GM18502 (cell line): ENCODE measurements around the gene ZNF362.

Experiments
- ATAC-seq: cut with Tn5 transposase; IDR thresholded peaks from one replicate; pipeline ENCODE4 v1.9.1; 2021; ENCODE audit warnings: mild to moderate bottlenecking; ENCODE audit not compliant: unreplicated experiment, poor library complexity

ZNF362 gene

DNA sequence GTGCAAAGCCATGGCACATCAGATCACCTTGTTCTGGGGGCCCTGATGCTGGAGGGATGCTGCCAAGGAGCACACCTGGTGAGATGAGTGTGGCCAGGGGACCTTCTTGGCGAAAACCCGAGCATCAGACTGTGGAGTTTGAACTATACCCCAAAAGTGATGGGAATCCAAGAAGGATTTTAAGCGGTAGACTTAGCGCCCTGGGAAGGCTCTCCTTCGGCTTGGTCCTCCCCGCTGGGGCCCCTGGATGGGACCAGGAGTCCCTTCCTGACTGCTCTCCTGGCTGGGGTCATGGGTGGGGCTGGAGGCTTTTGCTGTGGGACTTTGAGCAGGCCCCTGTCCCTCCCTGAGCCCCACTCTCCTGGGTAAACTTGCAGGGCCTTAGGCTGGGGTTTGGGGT lies 10.5 kb downstream of the ZNF362 start:
- ATAC-seq, result no peak

DNA sequence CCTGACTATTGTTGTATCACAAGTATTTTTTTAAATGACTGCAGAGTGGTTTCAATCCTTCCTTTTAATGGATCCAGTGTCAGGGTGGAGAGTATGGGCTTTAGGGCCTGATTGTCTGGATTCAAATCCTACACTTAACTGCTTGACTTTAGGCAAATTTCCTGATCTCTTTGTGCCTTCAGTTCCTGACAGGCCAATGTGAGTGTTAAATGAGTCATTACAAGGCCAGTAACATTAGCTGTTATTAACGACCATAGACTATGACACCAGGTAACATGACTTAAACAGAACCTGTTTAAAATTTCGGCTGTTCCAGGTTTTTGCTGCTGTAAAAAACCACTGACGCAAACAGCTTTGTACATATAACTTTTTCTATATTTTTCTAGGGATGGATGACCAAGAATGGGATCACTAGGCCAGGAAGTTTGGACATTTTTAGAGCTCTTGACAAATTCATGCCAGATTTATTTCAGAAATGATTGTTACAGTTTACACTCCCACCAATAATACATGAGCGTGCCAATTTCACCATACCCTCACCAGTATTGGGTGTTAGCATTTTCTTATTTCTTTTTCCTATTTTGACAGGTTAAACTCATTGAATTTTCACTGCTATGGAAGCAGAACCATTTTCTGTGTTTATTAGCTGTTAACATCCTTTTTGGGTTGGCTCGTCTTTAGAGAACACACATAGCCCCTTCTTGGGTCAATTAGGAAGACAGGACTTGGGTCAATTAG lies 11.3 kb downstream of the ZNF362 start:
- no peak for ATAC-seq

DNA sequence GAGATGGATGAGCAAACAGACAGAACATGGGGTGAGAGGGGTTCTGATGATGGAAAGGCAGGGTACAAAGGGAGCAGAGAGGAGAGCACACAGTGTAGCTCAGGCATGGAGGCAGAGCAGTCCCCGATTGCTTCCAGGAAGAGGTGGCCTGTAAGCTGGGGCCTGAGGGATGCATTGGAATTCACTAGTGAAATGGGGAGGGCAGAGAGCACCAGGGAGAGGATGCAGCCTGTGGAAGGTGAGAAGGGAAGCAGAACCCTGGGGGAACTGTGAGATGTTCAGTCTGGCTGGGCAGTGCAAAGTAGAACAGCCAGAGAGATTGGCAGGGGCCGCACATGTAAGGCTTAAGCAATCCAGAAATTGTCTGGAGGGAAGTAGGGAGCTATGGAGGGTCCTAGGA lies 12.2 kb downstream of the ZNF362 start:
- ATAC-seq, result no peak

DNA sequence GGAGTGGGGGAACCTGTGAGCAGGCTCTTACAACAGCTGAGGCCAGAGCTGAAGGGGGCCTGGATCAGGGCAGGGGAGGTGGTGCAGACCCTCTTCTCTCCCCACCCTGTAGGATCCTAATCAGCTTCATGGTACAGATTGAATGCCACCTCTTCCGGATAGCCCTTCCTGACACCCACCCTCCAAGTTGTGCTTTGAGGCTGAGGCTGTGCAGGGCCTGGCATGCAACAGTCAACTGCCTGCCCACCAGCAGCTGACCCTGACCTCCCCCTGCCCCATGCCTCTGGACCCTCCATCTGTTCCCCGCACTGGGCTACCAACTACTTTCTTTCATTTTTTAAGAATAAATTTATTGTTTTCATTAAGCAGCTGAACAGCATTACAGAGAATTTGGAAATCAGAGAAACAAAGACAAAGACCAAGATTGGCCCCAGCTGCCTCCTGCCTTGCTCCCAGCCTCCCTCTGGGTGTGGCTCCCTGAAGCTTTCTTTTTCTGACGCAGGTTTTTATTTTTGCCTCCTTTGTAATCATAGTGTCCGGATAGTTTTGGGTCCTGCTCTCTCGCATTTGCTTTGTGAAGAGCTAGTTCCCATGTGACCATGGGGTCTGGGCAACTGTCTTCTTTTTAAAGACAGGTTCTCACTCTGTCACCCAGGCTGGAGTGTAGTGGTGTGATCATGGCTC lies 12.8 kb downstream of the ZNF362 start:
- ATAC-seq, result no peak

DNA sequence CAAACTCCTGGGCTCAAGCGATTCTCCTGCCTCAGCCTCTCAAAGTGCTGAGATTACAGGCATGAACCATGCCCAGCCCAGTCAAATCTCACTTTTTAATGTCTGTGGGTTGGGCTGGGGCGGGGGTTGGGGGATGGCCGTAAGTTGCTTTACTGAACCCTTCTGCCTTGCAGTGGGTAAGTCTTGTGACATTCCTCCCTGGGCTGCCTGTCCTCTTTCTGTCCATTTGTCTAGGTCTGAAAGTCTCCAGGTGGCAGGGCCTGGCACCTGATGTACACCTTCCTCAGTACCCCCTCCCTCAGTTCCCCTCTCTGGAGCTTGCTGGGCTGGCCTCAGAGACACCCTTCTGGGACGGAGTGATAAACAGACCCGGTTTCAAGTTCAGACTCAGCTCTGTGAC lies 13.3 kb downstream of the ZNF362 start:
- no peak for ATAC-seq

DNA sequence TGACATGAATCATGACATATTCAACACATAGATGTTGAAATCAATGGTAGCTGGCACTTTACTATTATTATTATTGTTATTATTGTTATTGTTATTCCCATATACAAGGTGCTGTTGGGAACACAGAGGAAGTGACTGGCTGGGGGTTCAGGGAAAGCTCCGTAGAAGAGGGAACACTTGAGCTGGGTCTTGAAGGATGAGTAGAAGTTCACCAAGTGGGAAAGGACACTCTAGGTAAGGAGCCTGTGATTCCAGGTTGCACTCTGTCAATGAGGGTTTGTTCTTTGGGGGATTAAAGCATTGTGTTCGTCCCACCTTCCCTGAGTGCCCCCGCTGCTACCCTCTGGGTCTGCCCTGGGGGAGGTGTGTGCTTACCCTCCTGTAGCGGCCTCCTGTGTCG lies 14.1 kb downstream of the ZNF362 start:
- ATAC-seq, result no peak

DNA sequence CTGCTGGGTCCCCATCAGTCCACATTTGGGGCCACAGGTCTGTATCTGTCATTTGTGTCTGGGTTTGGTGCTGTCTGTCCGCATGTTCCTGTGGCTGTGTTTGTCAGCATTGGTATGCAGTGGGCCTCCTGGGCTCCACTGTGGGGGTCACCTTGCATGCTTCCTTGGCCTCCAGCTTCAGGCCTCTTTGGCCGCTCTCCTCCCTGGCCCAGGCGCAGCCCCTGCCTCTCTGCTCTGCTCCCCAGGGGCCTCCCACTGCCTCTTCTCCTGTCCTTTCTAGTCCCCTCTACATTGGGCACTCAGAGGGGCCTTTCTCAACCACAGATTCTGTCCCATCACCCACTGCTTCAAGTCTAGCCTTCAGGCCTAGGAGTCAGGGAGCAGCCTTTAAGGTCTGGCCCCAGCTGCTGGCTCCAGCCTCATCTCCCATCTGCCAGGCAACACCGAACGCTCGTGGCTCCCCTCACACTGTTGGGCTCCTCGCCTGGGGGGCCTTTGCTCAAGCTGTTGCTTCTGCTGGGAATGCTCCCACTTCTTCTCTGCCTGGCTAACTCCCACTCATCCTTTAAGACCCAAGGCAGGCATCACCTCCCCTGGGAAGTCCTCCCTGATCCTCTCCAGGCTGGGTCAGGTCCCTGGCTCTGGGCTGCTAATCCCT lies 14.6 kb downstream of the ZNF362 start:
- ATAC-seq, result no peak

DNA sequence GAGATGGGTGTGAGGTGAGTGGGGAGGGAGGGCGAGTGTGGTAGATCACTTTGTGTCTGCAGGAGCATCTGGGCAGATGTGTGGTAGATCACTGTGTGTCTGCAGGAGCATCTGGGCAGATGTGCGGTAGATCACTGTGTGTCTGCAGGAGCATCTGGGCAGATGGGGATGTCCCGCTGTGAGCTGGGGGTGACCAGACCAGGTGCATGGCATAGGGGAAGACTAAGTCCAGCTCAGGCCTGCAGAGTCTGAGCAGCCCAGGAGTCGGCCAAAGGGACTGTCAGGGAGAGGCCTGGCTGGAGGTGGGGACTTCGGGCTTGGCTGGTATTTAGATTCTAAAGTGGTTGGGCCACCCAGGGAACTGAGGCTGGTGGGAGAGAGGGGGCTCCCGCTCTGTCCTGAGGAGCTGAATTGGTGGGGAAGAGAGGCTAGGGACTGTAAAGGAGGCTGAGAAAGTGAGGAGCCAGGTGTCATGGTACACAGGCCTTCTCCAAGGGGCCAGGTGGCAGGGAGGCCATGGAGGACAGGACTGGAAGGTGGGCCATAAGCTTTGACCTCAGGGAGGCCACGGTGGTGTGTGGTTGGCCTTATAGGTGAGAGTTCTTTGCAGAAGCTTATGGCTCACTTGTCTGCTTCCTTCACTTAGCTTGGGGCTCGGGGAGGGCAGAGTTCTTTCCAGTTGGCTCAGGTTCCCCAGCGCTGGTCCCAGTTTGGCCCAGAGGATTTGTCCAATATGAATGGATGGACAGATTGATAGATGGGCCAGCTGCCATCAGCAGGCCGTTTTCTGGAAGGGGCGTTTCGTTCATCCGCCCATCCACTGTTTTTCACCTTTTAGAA lies 15.6 kb downstream of the ZNF362 start:
- ATAC-seq, result no peak

DNA sequence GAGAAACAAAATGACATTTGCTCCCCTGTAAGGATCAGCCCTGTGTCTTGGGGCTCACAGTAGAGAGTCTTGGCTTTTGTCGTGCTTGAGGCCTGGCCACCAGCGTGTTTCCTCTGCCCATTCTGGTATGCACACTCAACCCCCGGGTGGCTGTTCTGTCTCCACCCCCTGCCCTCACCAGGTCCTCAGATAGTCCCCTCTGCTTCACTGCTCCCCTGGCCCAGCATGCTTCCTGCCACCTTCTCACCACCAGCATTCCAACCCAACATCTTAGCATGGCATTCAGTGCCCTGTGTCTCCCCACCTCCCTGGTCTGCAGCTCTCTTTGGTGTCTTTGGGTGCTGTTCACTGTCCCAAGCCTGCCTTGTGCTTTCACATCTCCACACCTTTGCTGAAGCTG lies 16.2 kb downstream of the ZNF362 start:
- ATAC-seq, result no peak

DNA sequence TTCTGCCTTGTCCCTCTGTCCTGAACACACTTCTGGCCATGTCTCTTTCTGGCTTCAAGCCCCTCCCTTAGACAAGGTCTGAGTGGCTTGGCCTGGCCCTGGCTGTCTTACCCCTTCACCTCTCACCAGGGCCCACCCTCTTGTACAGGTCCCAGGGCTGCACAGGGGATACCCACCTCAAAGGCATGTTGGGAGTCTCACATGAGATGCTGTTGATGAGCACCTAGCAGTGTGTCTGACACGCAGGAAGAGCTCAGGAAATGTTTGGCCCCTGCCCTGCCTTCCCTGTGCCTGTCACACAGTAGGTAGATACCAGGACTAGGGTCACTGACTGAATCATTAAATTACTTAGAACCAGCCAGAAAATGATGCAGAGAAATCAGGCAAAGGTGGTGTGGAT lies 16.6 kb downstream of the ZNF362 start:
- ATAC-seq, result no peak

DNA sequence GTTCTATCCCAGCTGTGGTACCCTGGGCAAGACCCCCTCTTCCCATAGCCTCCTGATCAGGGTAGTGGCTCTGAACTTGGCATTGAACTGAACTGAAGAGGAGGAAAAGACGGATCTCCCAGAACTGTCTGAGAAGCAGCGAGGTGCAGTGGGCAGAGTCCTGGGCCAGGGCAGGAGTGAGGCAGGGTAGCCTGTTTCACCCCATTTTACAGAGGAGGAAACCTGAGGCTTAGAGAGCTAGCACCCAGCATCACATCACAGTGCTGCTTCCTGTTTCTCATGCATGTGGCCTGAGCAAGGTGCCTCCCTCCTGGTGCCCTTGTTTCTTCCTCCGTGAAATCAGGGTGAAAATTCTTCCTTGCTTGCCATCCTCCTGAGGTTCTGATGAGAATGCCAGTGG lies 17.1 kb downstream of the ZNF362 start:
- no peak for ATAC-seq

DNA sequence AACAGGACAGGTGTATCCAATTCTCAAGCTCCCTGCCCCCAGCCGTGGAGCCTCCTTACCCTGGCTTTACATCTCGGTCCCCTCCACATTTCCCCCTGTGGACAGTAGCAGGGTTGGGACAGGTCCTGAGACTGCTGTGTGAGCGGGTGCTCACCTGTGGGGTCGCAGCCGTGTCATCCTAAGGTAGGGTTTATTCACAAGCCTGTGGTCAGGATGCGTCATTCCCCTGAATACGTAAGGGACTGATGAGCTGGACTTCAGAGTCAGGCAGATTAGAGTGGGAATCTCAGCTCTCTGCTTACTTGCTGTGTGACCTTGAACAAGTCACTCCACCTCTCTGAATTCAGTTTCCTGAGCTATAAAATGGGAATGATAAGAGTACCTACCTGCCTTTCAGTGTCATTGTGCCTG lies 17.7 kb downstream of the ZNF362 start:
- no peak for ATAC-seq

DNA sequence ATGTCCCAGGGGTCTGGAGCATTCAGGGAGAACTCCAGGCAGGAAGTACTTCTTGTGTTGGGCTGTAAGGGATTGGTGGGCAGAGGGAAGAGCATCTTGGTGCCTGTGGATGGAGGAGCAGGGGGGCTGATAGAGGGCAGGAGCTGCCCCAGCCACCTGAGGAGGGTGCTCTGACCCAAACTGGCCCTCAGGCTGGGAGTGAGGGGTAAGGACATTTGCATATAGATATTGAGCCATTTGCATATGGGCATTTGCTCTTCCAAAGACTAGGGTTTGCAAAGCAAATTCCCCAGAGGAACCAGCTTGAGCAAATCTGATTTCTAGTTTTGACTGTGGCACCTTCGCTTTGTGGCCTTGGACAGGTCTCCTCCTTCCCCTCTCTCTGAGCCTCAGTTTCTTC lies 18.2 kb downstream of the ZNF362 start:
- ATAC-seq, result no peak

DNA sequence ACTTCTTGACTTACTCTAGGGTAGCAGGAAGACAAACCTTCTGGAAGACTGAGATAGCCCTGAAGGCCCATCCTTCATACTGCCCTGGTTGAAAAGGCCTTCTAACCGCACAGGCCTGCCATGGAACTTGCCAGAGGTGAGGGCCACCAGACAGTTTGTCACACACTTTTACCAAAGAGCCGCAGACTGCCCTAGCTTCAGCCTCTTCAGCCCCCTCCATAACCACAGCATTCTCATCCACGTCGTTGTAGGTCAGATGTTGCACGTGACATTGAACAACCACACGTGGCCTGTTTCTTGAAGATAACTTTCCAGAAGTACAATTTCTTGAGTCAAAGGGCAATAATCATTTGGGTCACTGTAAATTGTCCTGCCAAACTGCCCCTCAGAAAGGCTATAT lies 18.9 kb downstream of the ZNF362 start:
- ATAC-seq, result no peak

DNA sequence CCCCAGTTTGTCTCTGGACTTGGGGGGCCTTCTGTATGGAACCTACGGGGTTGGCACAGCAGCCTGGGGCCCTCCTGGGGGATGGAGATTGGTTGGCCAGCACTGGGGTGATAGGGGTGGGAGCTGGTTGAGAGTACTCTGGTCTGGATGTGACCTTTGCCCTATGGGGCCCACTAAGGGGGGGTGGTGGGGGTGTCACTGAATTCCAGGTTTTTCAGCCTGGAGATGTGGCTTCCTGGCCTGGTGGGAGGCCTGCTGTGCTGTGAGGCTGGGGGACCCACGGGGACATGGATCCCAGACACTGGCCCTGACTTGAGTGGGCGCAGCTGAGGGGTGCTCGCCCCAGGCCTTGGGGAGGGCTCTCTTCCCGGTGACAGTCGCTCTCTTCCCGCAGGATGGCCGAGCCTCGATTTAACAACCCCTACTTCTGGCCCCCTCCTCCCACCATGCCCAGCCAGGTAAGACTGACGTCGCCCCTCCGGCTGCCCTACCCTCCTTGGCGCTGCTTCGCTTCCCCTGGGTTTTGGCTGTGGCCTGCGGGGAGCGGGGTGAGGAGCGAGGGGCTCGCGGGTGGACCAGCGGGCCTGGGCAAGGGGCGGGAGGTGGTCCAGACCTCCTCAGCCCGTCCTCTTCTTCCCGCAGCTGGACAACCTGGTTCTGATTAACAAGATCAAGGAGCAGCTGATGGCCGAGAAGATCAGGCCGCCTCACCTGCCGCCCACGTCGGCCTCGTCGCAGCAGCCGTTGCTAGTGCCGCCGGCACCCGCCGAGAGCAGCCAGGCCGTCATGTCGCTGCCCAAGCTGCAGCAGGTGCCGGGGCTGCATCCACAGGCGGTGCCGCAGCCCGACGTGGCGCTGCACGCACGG lies 19.6 kb downstream of the ZNF362 start:
- no peak for ATAC-seq

DNA sequence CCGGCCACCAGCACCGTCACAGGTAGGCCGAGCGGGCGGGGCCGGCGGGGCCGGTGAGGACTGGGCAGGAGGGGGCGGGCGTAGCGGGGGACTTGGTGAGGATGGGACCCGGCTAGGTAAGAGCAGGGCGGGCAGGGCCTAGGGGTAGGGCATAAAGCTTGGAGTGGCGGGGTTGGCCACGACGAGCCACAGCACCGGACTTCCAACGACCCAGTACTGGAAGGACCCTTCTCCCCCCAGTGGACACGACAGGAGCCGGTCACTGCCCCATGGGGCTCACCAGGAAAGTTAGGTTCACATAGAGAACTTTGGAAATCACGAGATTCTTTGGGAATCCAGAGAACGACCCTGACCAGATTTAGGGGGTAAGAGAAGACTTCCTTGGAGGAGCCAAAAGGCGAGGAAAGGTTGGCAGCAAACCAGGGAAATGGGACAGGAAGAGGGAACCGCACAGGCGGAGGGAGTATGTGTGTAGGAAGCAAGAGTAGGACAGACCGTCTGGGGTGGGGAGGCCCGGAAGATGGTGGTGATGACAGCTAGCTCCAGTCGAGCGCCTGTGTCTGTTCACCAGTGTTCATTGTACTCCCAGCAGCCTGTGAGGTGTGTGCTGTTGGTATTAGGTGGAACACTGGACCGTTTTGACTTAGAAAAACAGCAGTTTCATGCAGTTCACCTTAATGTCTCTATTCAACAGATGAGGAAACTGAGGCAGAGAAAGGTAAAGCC lies 20.4 kb downstream of the ZNF362 start:
- ATAC-seq, result no peak

DNA sequence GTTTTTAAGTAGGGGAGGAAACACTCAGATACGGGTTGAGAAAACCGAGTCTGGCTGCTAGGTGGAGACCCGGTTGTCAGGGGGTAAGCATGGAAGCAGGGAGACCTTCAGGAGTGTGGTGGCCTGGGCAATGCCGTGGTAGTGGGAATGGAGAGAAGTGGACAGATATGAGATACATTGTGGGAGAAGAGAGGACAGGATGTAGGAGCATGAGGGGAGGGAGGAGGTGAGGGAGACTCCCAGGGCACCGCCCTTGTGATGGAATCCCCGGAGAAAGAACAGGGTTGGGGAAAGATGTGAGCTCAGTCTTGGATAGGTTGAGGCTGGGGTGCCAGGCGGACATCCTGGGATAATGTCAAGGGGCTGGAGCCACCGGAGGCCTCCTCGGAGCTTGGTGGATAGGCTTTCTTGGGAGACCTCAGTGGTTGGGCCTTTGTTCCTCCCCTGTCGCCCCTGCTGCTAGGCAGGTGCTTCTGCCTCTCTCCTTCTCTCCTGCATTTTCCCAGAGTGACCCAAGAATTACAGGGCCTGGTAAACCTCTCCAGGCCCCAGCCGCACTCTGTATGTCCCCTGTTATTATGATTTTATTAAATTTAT lies 21.3 kb downstream of the ZNF362 start:
- ATAC-seq, result no peak

DNA sequence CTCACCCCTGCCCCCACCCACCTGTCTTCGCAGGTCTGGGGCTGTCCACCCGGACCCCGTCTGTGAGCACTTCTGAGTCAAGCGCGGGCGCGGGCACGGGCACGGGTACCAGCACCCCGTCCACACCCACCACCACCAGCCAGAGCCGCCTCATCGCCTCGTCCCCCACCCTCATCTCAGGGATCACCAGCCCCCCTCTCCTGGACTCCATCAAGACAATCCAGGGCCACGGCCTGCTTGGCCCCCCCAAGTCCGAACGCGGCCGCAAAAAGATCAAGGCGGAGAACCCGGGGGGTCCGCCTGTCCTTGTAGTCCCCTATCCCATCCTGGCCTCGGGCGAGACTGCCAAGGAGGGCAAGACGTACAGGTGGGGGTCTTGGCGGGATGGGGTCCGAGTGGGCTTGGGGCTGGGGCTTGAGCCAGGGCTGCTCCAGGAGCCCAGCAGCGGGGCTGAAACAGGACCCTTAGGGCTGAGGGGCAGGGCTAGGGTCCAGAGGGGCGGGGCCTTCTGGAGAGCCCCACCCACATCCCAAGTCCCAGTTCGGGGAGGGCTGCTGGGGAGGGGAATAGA lies 23.9 kb downstream of the ZNF362 start:
- ATAC-seq, result no peak
